ENCODE data around the gene ZC3H18. TPM values are rescaled to one million over a fixed set of nuclear protein-coding genes. Genes with fewer than 3 reads are reported as not detected.
"Not testable (repeated sequence)": the region's sequence is repeated elsewhere in the genome, so short reads cannot be mapped to it uniquely, and the experiment has no call there.

The ZC3H18 gene
- total and polyA plus RNA-seq, 2 experiments from 2014 or later: 26.8 to 26.9 TPM

- peak in 1 of 2 donors; percentile 32 for DNase-seq (ENCODE audit: low read depth in 1 of 2, low spot score in 1 of 2)
- H3K36me3 ChIP-seq: peaks cover 18% of the 10 kb centered on the region
- no peaks in the 10 kb centered on the region for H3K4me1 ChIP-seq (ENCODE audit: low read depth)
- no peaks in the 10 kb centered on the region for H3K9me3 ChIP-seq (ENCODE audit: low read depth)
- no peak overlapping the region for H3K4me3 ChIP-seq
- TF ChIP-seq CTCF (IDR thresholded peaks at IDR 0.05; ENCODE audit: low read depth, low read length): no peak
- H3K27me3 ChIP-seq: no peaks in the 10 kb centered on the region
- no peak overlapping the region for H3K27ac ChIP-seq
Measured at GRCh38 chr16:88605186-88606147, 35.3 kb downstream of the ZC3H18 start.

- Histone ChIP-seq H3K27me3 (no peaks in the 10 kb centered on the region), H3K9me3 (ENCODE audit: low read depth) (no peaks in the 10 kb centered on the region), H3K4me3 (no peak overlapping the region), H3K36me3 (peaks cover 14% of the 10 kb centered on the region), H3K4me1 (ENCODE audit: low read depth) (no peaks in the 10 kb centered on the region), H3K27ac (no peak overlapping the region)
- TF ChIP-seq CTCF (IDR thresholded peaks at IDR 0.05; ENCODE audit: low read depth, low read length): no peak
- DNase-seq (ENCODE audit: low read depth in 1 of 2, low spot score in 1 of 2): no peak
Measured at GRCh38 chr16:88606148-88606757, 36.0 kb downstream of the ZC3H18 start.

GRCh38 chr16:88608076-88608475 lies 37.9 kb downstream of the ZC3H18 start:
- Histone ChIP-seq H3K36me3 (peaks cover 15% of the 10 kb centered on the region), H3K27me3 (no peaks in the 10 kb centered on the region), H3K27ac (no peak overlapping the region), H3K4me1 (ENCODE audit: low read depth) (no peaks in the 10 kb centered on the region), H3K9me3 (ENCODE audit: low read depth) (no peaks in the 10 kb centered on the region), H3K4me3 (no peak overlapping the region)
- DNase-seq (ENCODE audit: low read depth in 1 of 2, low spot score in 1 of 2): no peak
- no peak for TF ChIP-seq CTCF (IDR thresholded peaks at IDR 0.05; ENCODE audit: low read depth, low read length)

- not testable (repeated sequence) for DNase-seq (ENCODE audit: low read depth in 1 of 2, low spot score in 1 of 2); H3K27ac ChIP-seq; H3K9me3 ChIP-seq (ENCODE audit: low read depth); H3K27me3 ChIP-seq; H3K4me3 ChIP-seq; H3K4me1 ChIP-seq (ENCODE audit: low read depth)
- H3K36me3 ChIP-seq: peaks cover 15% of the 10 kb centered on the region
Measured at GRCh38 chr16:88609426-88609825, 39.2 kb downstream of the ZC3H18 start.

GRCh38 chr16:88610080-88610479 lies 39.9 kb downstream of the ZC3H18 start:
- no peak for DNase-seq (ENCODE audit: low read depth in 1 of 2, low spot score in 1 of 2)
- no peaks in the 10 kb centered on the region for H3K27me3 ChIP-seq
- no peak for TF ChIP-seq CTCF (IDR thresholded peaks at IDR 0.05; ENCODE audit: low read depth, low read length)
- no peak overlapping the region for H3K27ac ChIP-seq
- H3K4me1 ChIP-seq (ENCODE audit: low read depth): no peaks in the 10 kb centered on the region
- H3K36me3 ChIP-seq: peaks cover 15% of the 10 kb centered on the region
- no peak overlapping the region for H3K4me3 ChIP-seq
- no peaks in the 10 kb centered on the region for H3K9me3 ChIP-seq (ENCODE audit: low read depth)

Data from cardiac muscle cell (in vitro differentiated cells and primary cell).